GM12891 (cell line): ENCODE results near the gene BMP4.

ENCODE experiments used
- POLR2A ChIP-seq: IDR thresholded peaks from 2 replicates; pipeline ENCODE4 v1.6.1; 2011; ENCODE audit warnings: low read depth, low read length, control low read depth
- POLR2AphosphoS5 ChIP-seq: IDR thresholded peaks from 2 replicates; pipeline ENCODE4 v1.6.1; 2011; ENCODE audit warnings: low read depth, low read length, control low read depth
- SPI1 ChIP-seq: IDR thresholded peaks from 2 replicates; pipeline ENCODE4 v1.6.1; 2011; ENCODE audit warnings: low read depth, low read length, control low read depth

GRCh38 chr14:53932966-53933365, 23.7 kb downstream of the BMP4 start:
- TF ChIP-seq POLR2AphosphoS5 (no peak), POLR2A (no peak), SPI1 (no peak)
